Activated CD4-positive, alpha-beta T cell treated with anti-CD3 and anti-CD28 coated beads for 24 hours (primary cell): ENCODE measurements around the gene BCO2.

Source experiments
- DNase-seq, 2 donors: peaks; one replicate each; pipeline ENCODE4 v3.0.0-alpha.2; 2020; ENCODE audit warnings: low read depth in 2 of 2

BCO2 gene

DNA sequence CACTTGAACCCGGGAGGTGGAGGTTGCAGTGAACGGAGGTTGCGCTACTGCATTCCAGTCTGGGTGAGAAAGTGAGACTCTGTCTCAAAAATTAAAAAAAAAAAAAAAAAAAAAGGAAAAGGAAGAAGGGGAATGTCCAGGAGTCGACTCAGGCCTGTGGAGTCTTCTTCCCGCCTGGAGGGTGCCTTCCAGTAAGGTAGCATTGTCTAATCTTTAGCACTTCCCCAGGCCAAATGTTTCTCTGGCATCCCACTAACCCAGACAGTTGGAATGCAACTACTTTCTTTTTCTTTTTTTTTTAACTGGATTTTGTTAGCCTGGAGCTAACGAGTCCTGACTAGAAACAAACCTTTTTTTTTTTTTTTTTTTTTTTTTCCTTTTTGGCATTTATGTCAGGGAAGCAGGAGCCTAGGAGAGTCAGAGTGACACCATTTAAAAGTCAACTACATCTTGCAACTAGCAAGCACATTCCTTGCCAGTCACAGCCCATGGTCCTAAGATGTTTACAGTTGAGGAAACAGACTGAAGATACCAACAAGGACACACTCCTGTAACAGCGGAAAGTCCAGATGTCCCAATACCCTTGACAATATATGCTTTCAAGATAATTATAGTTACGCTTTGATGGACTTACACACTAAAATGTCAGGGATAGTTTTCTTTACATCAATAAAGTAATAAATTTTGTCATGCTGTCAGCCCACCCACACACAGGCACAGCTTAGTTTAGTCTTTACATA, 74.7 kb downstream of the BCO2 start:
- DNase-seq: no peak

- DNase-seq: no peak
These were observed 78.4 kb downstream of the BCO2 start for GRCh38 chr11:112253605-112254242.

GRCh38 chr11:112255067-112255720, 79.9 kb downstream of the BCO2 start:
- DNase-seq: no peak

DNA sequence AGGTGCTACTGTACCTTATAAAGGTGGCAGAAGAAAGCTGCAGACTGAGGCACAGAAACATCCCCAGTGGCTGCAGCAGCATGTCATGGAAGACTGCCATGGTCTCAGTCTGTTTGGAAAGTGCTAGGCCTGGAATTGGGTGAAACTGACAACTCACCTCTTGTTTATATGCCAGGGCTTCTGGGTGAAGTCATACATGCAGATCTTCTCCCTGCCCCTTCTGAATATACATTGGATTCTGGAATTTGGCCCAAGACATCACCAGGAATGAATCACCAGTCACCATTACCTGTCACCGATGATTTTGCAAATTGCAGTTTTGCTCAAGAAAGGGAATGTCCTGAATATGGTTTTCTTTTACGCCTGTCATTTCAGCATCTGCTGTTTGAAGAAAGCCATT, 85.2 kb downstream of the BCO2 start, which contains the start of gene PLET1:
Gene PLET1 (minus strand): TSS at position 371 of the 400 bp plus-strand sequence. CDS start 271 bp downstream, at position 100.
- DNase-seq: no peak

DNA sequence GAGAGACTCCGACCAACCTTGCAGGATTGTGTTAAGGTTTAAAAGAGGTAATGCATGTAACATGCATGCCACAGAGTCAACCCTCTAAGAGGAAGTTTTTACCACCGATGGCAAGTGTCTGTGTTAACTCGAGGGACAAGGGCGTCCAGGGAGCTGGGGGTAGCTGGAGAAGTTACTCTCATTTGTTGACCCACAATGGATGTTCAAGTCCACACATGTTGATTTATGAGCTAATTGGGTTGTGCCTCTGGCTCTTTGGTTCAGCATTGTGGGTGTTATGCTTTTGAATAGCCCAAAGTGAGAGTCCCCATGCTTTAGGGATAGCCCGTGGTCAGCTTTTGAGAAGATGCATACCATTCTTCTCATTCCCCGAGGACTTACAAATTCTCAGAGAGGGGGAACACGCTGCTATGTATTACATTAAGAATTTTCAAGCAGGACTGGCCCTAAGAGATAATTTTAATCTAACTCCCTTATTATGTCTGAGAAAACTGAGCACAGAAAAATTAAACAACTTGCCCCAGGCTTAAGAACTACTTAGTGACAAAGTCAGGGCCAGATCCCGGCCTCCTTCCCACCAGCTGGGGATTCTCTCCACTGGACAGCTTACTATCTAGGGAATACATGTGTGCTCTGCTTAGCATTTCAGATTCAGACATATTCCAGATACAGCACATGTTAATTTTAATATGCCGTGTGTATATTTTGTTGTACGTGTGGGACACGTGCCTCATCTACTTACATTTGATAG, 90.5 kb downstream of the BCO2 start:
- no peak for DNase-seq

GRCh38 chr11:112266410-112266778, 91.1 kb downstream of the BCO2 start:
- no peak for DNase-seq

- no peak for DNase-seq
These were observed 91.9 kb downstream of the BCO2 start for GRCh38 chr11:112267188-112267591.

- DNase-seq: no peak
These were observed 93.1 kb downstream of the BCO2 start for GRCh38 chr11:112268406-112268805.
